Osteoblast (primary cell): ENCODE measurements around the gene NUDT17. TPM values are rescaled to one million over a fixed set of nuclear protein-coding genes. Genes with fewer than 3 reads are reported as not detected.

Experiments
- small RNA-seq: library from RNA; depleted of rRNA; stranded (forward); fragments of <200 nt; gene quantifications from one replicate; pipeline ENCODE3, GENCODE V24; 2012
- total RNA-seq: library from RNA; depleted of rRNA; stranded (reverse); fragments of >200 nt; gene quantifications from 2 replicates; pipeline ENCODE4 v1.2.3, GENCODE V29; 2012

The NUDT17 gene
- total RNA-seq, 1 donor, result 4.0 TPM

Small RNAs within 50 kb of the gene (small RNA-seq; reads per million reads assigned to genes)
- 0.22 reads per million for gene MIR6736

Other genes with a start within 250 kb of the NUDT17 start
- gene GPR89A, start 237.6 kb upstream of the NUDT17 start, total RNA-seq, result 32.1 and 33.7 TPM in 2 replicates
- 0.29 and 0.36 TPM in 2 replicates for gene PDZK1, start 138.3 kb upstream of the NUDT17 start, total RNA-seq
- gene CD160, start 126.1 kb upstream of the NUDT17 start, total RNA-seq, result not detected in 2 replicates
- 23.2 and 25.6 TPM in 2 replicates for gene RNF115, start 21.5 kb upstream of the NUDT17 start, total RNA-seq
- gene POLR3C, start 21.4 kb upstream of the NUDT17 start, total RNA-seq, result 54.3 and 63.1 TPM in 2 replicates
- gene PIAS3, start 13.5 kb downstream of the NUDT17 start, total RNA-seq, result 15.2 and 17.4 TPM in 2 replicates
- 1.4 and 2.1 TPM in 2 replicates for gene ANKRD35, start 40.2 kb downstream of the NUDT17 start, total RNA-seq
- 44.5 and 56.6 TPM in 2 replicates for gene ITGA10, start 64.4 kb downstream of the NUDT17 start, total RNA-seq
- gene PEX11B, start 73.1 kb downstream of the NUDT17 start, total RNA-seq, result 18.9 and 20.3 TPM in 2 replicates
- gene RBM8A, start 81.9 kb downstream of the NUDT17 start, total RNA-seq, result 49.8 and 54.3 TPM in 2 replicates
- gene LIX1L, start 112.4 kb downstream of the NUDT17 start, total RNA-seq, result 33.3 and 33.7 TPM in 2 replicates
- 0.59 and 1.1 TPM in 2 replicates for gene ANKRD34A, start 118.9 kb downstream of the NUDT17 start, total RNA-seq
- 9.4 and 13.3 TPM in 2 replicates for gene POLR3GL, start 119.1 kb downstream of the NUDT17 start, total RNA-seq
- 400 and 529 TPM in 2 replicates for gene TXNIP, start 150.9 kb downstream of the NUDT17 start, total RNA-seq
- not detected in 2 replicates for gene HJV, start 176.1 kb downstream of the NUDT17 start, total RNA-seq